IMR-90 (cell line): Measurements from ENCODE around the gene AQP12B. TPM values are rescaled to one million over a fixed set of nuclear protein-coding genes. Genes with fewer than 3 reads are reported as not detected.

Source experiments
- ATAC-seq: fragments of 200-7000 bp; cut with Tn5 transposase; 2 replicates; pipeline ENCODE4 v1.9.1; 2020; ENCODE audit warnings: low read depth, mild to moderate bottlenecking, moderate library complexity
- BruUV-seq: library from RNA; stranded (reverse); fragments of 400-500 nt; replicated peaks from 2 replicates; lab custom pipeline; 2021; lab: Mats Ljungman, UMichigan
- CTCF ChIA-PET: fragments of 300-600 bp; formaldehyde crosslinking; extraction: SDS; loops from one replicate; lab custom pipeline; 2021; ENCODE audit warnings: antibody characterized with exemption; lab: Yijun Ruan, JAX
- POLR2A ChIA-PET: fragments of 300-600 bp; sonication (Branson Sonifier 250); formaldehyde crosslinking; loops from one replicate; lab custom pipeline; 2022; ENCODE audit warnings: antibody characterized with exemption; ENCODE audit not compliant: unreplicated experiment; lab: Charles Lee
- DNase-seq: peaks from one replicate; pipeline ENCODE4 v3.0.0; 2013
- H2AFZ ChIP-seq: replicated peaks from 2 replicates; pipeline ENCODE3; 2013; ENCODE audit warnings: low read length, mild to moderate bottlenecking; ENCODE audit not compliant: poor library complexity
- H2AK5ac ChIP-seq: 2 replicates; pipeline ENCODE4 v1.6.1; 2013; ENCODE audit warnings: low read depth, low read length, inconsistent platforms
- H2AK9ac ChIP-seq: replicated peaks from 2 replicates; pipeline ENCODE3; 2013; ENCODE audit warnings: mild to moderate bottlenecking, low read depth, low read length, moderate library complexity; ENCODE audit not compliant: poor library complexity
- H2BK120ac ChIP-seq: 2 replicates; pipeline ENCODE4 v1.6.1; 2013; ENCODE audit warnings: low read depth, low read length, inconsistent platforms
- H2BK15ac ChIP-seq: 3 replicates; pipeline ENCODE4 v1.6.1; 2013; ENCODE audit warnings: low read depth, low read length, inconsistent platforms
- H2BK20ac ChIP-seq: 2 replicates; pipeline ENCODE4 v1.6.1; 2013; ENCODE audit warnings: low read depth, mild to moderate bottlenecking, inconsistent platforms, low read length, moderate library complexity
- H2BK5ac ChIP-seq: 2 replicates; pipeline ENCODE4 v1.6.1; 2013; ENCODE audit warnings: mild to moderate bottlenecking, low read depth, low read length, inconsistent platforms; ENCODE audit not compliant: poor library complexity, severe bottlenecking
- H3K14ac ChIP-seq: replicated peaks from 2 replicates; pipeline ENCODE4 v1.6.1; 2013; ENCODE audit warnings: low read depth, low read length, inconsistent platforms
- H3K18ac ChIP-seq: 2 replicates; pipeline ENCODE4 v1.6.1; 2013; ENCODE audit warnings: low read depth, low read length, control low read depth
- H3K23ac ChIP-seq: 2 replicates; pipeline ENCODE4 v1.6.1; 2013; ENCODE audit warnings: low read depth, low read length, inconsistent platforms
- H3K27ac ChIP-seq: 2 replicates; pipeline ENCODE4 v1.5.1; 2013; ENCODE audit warnings: mild to moderate bottlenecking, control low read depth, low read length; ENCODE audit not compliant: insufficient read depth
- H3K27me3 ChIP-seq: 2 replicates; pipeline ENCODE4 v1.6.1; 2013; ENCODE audit warnings: low read length; ENCODE audit not compliant: control insufficient read depth, insufficient read depth
- H3K36me3 ChIP-seq: 2 replicates; pipeline ENCODE4 v1.6.1; 2013; ENCODE audit warnings: low read length, mixed read lengths; ENCODE audit not compliant: control insufficient read depth, insufficient read depth
- H3K4ac ChIP-seq: 2 replicates; pipeline ENCODE4 v1.6.1; 2013; ENCODE audit warnings: low read depth, low read length, inconsistent platforms
- H3K4me1 ChIP-seq: 2 replicates; pipeline ENCODE4 v1.6.1; 2013; ENCODE audit warnings: low read length, mixed read lengths; ENCODE audit not compliant: control insufficient read depth, insufficient read depth
- H3K4me2 ChIP-seq: 2 replicates; pipeline ENCODE4 v1.6.1; 2013; ENCODE audit warnings: low read depth, mild to moderate bottlenecking, control low read depth, low read length, moderate library complexity
- H3K4me3 ChIP-seq: 2 replicates; pipeline ENCODE4 v1.5.1; 2013; ENCODE audit warnings: low read depth, mild to moderate bottlenecking, control low read depth, low read length, moderate library complexity; ENCODE audit not compliant: insufficient read depth
- H3K56ac ChIP-seq: 2 replicates; pipeline ENCODE4 v1.6.1; 2013; ENCODE audit warnings: low read length, inconsistent platforms; ENCODE audit not compliant: insufficient read depth; ENCODE audit errors: extremely low read depth
- H3K79me1 ChIP-seq, 2 experiments: 2 replicates each; pipeline ENCODE4 v1.6.1; 2013; ENCODE audit warnings: low read length in 2 of 2, inconsistent platforms in 1 of 2, low read depth in 1 of 2
- H3K9ac ChIP-seq: 2 replicates; pipeline ENCODE4 v1.6.1; 2013; ENCODE audit warnings: low read depth, low read length, control low read depth
- H3K9me1 ChIP-seq: 2 replicates; pipeline ENCODE4 v1.6.1; 2013; ENCODE audit warnings: low read length, inconsistent platforms; ENCODE audit not compliant: insufficient read depth
- H3K9me3 ChIP-seq: 2 replicates; pipeline ENCODE4 v1.6.1; 2013; ENCODE audit warnings: low read length; ENCODE audit not compliant: control insufficient read depth, insufficient read depth
- H4K20me1 ChIP-seq: 2 replicates; pipeline ENCODE4 v1.6.1; 2013; ENCODE audit warnings: low read length, inconsistent platforms; ENCODE audit not compliant: insufficient read depth
- H4K5ac ChIP-seq: 2 replicates; pipeline ENCODE4 v1.6.1; 2013; ENCODE audit warnings: mild to moderate bottlenecking, low read depth, low read length, control low read depth
- H4K8ac ChIP-seq, 2 experiments: 2 replicates each; pipeline ENCODE4 v1.6.1; 2013; ENCODE audit warnings: low read depth in 2 of 2, low read length in 2 of 2, control low read depth in 1 of 2, inconsistent platforms in 1 of 2
- H4K91ac ChIP-seq: 2 replicates; pipeline ENCODE4 v1.6.1; 2013; ENCODE audit warnings: low read depth, low read length, inconsistent platforms; ENCODE audit not compliant: insufficient read depth
- BHLHE40 ChIP-seq: fragments of 150-350 bp; IDR thresholded peaks from 2 replicates; pipeline ENCODE4 v1.6.1; 2016; ENCODE audit warnings: mild to moderate bottlenecking, low read depth, low read length
- CEBPB ChIP-seq: IDR thresholded peaks from 2 replicates; pipeline ENCODE4 v1.6.1; 2012; ENCODE audit warnings: low read depth, low read length, improper control_type of control experiment
- CHD1 ChIP-seq: IDR thresholded peaks from 2 replicates; pipeline ENCODE4 v1.6.1; 2012; ENCODE audit warnings: low read depth, low read length, improper control_type of control experiment
- ELK1 ChIP-seq: fragments of 150-350 bp; IDR thresholded peaks from 2 replicates; pipeline ENCODE4 v1.6.1; 2016; ENCODE audit warnings: low read depth, mild to moderate bottlenecking, low read length, moderate library complexity, borderline replicate concordance
- FOS ChIP-seq: fragments of 150-350 bp; IDR thresholded peaks from 2 replicates; pipeline ENCODE4 v1.6.1; 2016; ENCODE audit warnings: low read depth, low read length
- MAFK ChIP-seq: IDR thresholded peaks from 2 replicates; pipeline ENCODE4 v1.6.1; 2012; ENCODE audit warnings: low read depth, low read length, improper control_type of control experiment
- MAZ ChIP-seq: IDR thresholded peaks from 2 replicates; pipeline ENCODE4 v1.6.1; 2012; ENCODE audit warnings: low read depth, mild to moderate bottlenecking, low read length, improper control_type of control experiment, moderate library complexity, borderline replicate concordance
- MXI1 ChIP-seq: IDR thresholded peaks from 2 replicates; pipeline ENCODE4 v1.6.1; 2012; ENCODE audit warnings: low read depth, mild to moderate bottlenecking, low read length, moderate library complexity, borderline replicate concordance
- NFE2L2 ChIP-seq: fragments of 150-350 bp; IDR thresholded peaks from 2 replicates; pipeline ENCODE4 v1.6.1; 2016; ENCODE audit warnings: low read depth, mild to moderate bottlenecking, low read length
- POLR2A ChIP-seq: IDR thresholded peaks from 2 replicates; pipeline ENCODE4 v1.6.1; 2012; ENCODE audit warnings: mild to moderate bottlenecking, low read depth, low read length
- RAD21 ChIP-seq: IDR thresholded peaks from 2 replicates; pipeline ENCODE4 v1.6.1; 2012; ENCODE audit warnings: low read length, improper control_type of control experiment
- RCOR1 ChIP-seq: IDR thresholded peaks from 2 replicates; pipeline ENCODE4 v1.6.1; 2012; ENCODE audit warnings: mild to moderate bottlenecking, low read length, improper control_type of control experiment; ENCODE audit not compliant: insufficient replicate concordance
- RFX5 ChIP-seq: IDR thresholded peaks from 2 replicates; pipeline ENCODE4 v1.8.0; 2012; ENCODE audit warnings: low read depth, mild to moderate bottlenecking, low read length, moderate library complexity
- SMC3 ChIP-seq: fragments of 150-350 bp; IDR thresholded peaks from 2 replicates; pipeline ENCODE4 v1.6.1; 2016; ENCODE audit warnings: low read depth, mild to moderate bottlenecking, antibody characterized with exemption, low read length, moderate library complexity
- WGBS, 2 experiments: methylation state at CpG; one replicate each; pipeline versions ENCODE4 v1.1.5 to v1.1.7; 2013; ENCODE audit warnings: missing lambda C conversion rate in 2 of 2; ENCODE audit not compliant: insufficient read length in 1 of 2; ENCODE audit errors: extremely low coverage in 2 of 2; 5-methylcytosine and 5-hydroxymethylcytosine counted together
- dilution Hi-C: fragments of 300-500 bp; cut with HindIII; formaldehyde crosslinking; loops from one replicate; pipeline ENCODE4 v1.14.3; 2018; ENCODE audit warnings: low sequenced_read_pairs; ENCODE audit not compliant: unreplicated experiment
- in situ Hi-C: fragments of 300-500 bp; cut with MboI; formaldehyde crosslinking; loops from 3 replicates; pipeline ENCODE4 v1.14.3; 2019; ENCODE audit warnings: low sequenced_read_pairs, inconsistent platforms, mixed read lengths
- intact Hi-C: fragments of 100-400 bp; cut with micrococcal nuclease; formaldehyde crosslinking; loops from 2 replicates; pipeline ENCODE4 v1.10.0; 2022
- polyA plus RNA-seq, 3 experiments: library from polyadenylated mRNA; depleted of rRNA; stranded (reverse); fragments of >200 nt; gene quantifications; 2 replicates each; pipeline ENCODE4 v1.2.3, GENCODE V29; 2012; ENCODE audit warnings: low replicate concordance in 1 of 3
- total RNA-seq: library from RNA; depleted of rRNA; stranded (reverse); fragments of >200 nt; gene quantifications from 2 replicates; pipeline ENCODE4 v1.2.3, GENCODE V29; 2012
- TF ChIP-seq, protein P1 (sequence below): fragments of 150-350 bp; IDR thresholded peaks from 2 replicates; pipeline ENCODE4 v1.6.1; 2017; ENCODE audit warnings: mild to moderate bottlenecking, antibody characterized with exemption, low read length, low read depth
- TF ChIP-seq, protein P2 (sequence below): conservative IDR thresholded peaks from 2 replicates; pipeline ENCODE4 v1.5.1; 2012; ENCODE audit warnings: mild to moderate bottlenecking, low read depth, low read length, improper control_type of control experiment

AQP12B gene
- total and polyA plus RNA-seq, 2 of the 4 experiments (the other 2 are of a cell fraction): not detected

DNA sequence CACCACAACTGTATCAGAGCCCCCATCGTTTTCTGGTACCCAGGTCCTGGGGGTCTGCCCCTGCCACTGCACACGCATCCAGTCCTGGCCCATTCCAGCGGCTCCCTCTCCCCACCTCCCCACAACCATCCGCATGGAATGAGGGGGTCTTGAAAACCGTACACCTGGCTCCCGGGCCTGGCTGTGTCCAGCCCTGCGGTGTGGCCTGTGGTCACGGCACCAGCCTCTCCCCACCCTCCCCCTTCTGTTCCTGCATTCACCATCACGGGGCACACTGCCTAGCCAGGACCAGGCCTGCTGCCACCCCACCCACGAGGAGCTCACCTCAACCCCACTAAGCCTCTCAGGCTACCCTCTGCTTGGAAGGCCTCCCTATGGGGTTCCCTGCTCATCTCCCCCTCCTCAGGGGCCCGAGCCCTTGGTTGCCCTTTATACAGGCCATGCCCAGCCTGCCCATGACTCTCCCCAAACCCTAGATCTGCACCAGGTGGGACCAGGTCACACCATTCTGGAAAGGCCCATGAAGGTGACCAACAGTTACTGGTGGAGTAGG is 46.0 kb downstream of the AQP12B start:
- no peak overlapping the region for H3K56ac ChIP-seq
- H3K4me2 ChIP-seq: no peak overlapping the region
- H4K91ac ChIP-seq: no peak overlapping the region
- H4K8ac ChIP-seq: no peak overlapping the region
- H3K23ac ChIP-seq: no peak overlapping the region
- H3K9ac ChIP-seq: no peak overlapping the region
- no peak for DNase-seq
- H3K27me3 ChIP-seq: peaks cover 12% of the 10 kb centered on the region
- dilution Hi-C loops: no loop called here
- H4K5ac ChIP-seq: no peak overlapping the region
- H3K4me3 ChIP-seq: no peak overlapping the region
- WGBS, 2 experiments: 64% methylated on average over 6 of the region's 11 CpGs; no CpG with 5 or more reads in 1 of the 2 experiments
- no peak overlapping the region for H2BK20ac ChIP-seq
- H3K36me3 ChIP-seq: no peaks in the 10 kb centered on the region
- no peaks in the 10 kb centered on the region for H3K9me1 ChIP-seq
- no peaks in the 10 kb centered on the region for H3K79me1 ChIP-seq
- no peak overlapping the region for H3K14ac ChIP-seq
- H3K9me3 ChIP-seq: peaks cover 11% of the 10 kb centered on the region
- in situ Hi-C loops: no loop called here
- no peak overlapping the region for H2AFZ ChIP-seq
- ChIA-PET POLR2A (no interaction called here), CTCF (no interaction called here)
- TF ChIP-seq FOS (no peak), RFX5 (no peak), BHLHE40 (no peak), ELK1 (no peak), MAFK (no peak), CHD1 (no peak), MXI1 (no peak), NFE2L2 (no peak), POLR2A (no peak), CEBPB (no peak), MAZ (no peak), SMC3 (no peak), RCOR1 (no peak), RAD21 (no peak)
- TF ChIP-seq, protein P1, sequence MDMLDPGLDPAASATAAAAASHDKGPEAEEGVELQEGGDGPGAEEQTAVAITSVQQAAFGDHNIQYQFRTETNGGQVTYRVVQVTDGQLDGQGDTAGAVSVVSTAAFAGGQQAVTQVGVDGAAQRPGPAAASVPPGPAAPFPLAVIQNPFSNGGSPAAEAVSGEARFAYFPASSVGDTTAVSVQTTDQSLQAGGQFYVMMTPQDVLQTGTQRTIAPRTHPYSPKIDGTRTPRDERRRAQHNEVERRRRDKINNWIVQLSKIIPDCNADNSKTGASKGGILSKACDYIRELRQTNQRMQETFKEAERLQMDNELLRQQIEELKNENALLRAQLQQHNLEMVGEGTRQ: no peak
- TF ChIP-seq, protein P2, sequence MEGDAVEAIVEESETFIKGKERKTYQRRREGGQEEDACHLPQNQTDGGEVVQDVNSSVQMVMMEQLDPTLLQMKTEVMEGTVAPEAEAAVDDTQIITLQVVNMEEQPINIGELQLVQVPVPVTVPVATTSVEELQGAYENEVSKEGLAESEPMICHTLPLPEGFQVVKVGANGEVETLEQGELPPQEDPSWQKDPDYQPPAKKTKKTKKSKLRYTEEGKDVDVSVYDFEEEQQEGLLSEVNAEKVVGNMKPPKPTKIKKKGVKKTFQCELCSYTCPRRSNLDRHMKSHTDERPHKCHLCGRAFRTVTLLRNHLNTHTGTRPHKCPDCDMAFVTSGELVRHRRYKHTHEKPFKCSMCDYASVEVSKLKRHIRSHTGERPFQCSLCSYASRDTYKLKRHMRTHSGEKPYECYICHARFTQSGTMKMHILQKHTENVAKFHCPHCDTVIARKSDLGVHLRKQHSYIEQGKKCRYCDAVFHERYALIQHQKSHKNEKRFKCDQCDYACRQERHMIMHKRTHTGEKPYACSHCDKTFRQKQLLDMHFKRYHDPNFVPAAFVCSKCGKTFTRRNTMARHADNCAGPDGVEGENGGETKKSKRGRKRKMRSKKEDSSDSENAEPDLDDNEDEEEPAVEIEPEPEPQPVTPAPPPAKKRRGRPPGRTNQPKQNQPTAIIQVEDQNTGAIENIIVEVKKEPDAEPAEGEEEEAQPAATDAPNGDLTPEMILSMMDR: no peak
- no peak overlapping the region for H2BK120ac ChIP-seq
- intact Hi-C loops: no loop called here
- H3K4ac ChIP-seq: no peak overlapping the region
- no peaks in the 10 kb centered on the region for H4K20me1 ChIP-seq
- H2BK15ac ChIP-seq: no peak overlapping the region
- no peak for ATAC-seq
- H3K4me1 ChIP-seq: no peaks in the 10 kb centered on the region
- H3K27ac ChIP-seq: no peak overlapping the region
- no peak overlapping the region for H2AK9ac ChIP-seq
- H2BK5ac ChIP-seq: no peak overlapping the region
- H2AK5ac ChIP-seq: no peak overlapping the region
- BruUV-seq: no TSS peak
- no peak overlapping the region for H3K18ac ChIP-seq
